Measurements from ENCODE around the gene MED28. TPM values are rescaled to one million over a fixed set of nuclear protein-coding genes. Genes with fewer than 3 reads are reported as not detected.

The MED28 gene
- total and polyA plus RNA-seq, 10 of the 15 experiments (the other 5 are each of a cell fraction or from before 2014, with no cell fraction given): 19.9 to 77.4 (median 52.0) TPM

DNA sequence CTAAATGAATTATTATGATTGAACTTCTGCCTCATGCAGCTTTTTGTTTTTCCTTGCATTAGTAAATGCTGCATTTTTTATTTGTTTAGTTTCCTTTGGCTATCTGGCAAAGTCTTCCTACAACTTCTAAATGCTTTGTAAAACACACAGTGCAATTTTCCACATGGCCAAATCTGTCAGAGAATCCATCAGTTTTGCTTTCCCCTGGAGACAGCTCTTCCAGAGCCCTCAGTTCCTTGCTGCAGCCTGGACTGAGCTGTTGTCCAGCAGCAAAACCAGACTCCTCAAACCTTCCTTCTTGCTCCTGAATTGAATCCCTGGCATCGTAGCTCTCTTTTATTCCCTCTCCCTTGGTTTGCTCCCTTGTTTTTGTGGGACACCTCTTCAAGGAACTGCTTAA lies 42.6 kb downstream of the MED28 start:
- ATAC-seq (no peak), DNase-seq (ENCODE audit: low read depth, low spot score) (no peak), FAIRE-seq (no peak)
- no peaks in the 10 kb centered on the region for H3K9me3 ChIP-seq (replicated peaks; ENCODE audit: control insufficient read depth, insufficient read depth, low read length)
- no TSS peak for BruUV-seq (replicated peaks)
- no peak overlapping the region for H3K9ac ChIP-seq (ENCODE audit: control insufficient read depth, insufficient read depth, low read length)
- 95% methylated on average over 1 of the region's 1 CpG for WGBS (ENCODE audit: insufficient coverage, insufficient replicate concordance, low lambda C conversion rate, missing lambda C conversion rate)
- H3K79me2 ChIP-seq (ENCODE audit: control insufficient read depth, insufficient read depth, low read length): no peaks in the 10 kb centered on the region
- no peaks in the 10 kb centered on the region; a peak in 1 of 4 replicates for H3K36me3 ChIP-seq (ENCODE audit: control insufficient read depth in 2 of 2, insufficient read depth in 2 of 2, low read length in 1 of 2)
- no peaks in the 10 kb centered on the region for H3K4me1 ChIP-seq (ENCODE audit: control insufficient read depth, insufficient read depth, low read length)
- ChIA-PET SMC1A (ENCODE audit: uncharacterized antibody, unreplicated experiment) (interaction anchor here (0.7 to 1.7 kb wide), 3 partner anchors 12 to 110 kb away, joined by 3 to 5 read pairs (median 4); no protein-coding TSS in a partner anchor), POLR2A (no interaction called here), CTCF (interaction anchor here (1.1 to 2.0 kb wide), 4 partner anchors 21 to 108 kb away, joined by 3 to 9 read pairs (median 3); no protein-coding TSS in a partner anchor), RAD21 (ENCODE audit: unreplicated experiment) (no interaction called here)
- no peaks in the 10 kb centered on the region for H4K20me1 ChIP-seq (ENCODE audit: control insufficient read depth, insufficient read depth)
- H3K4me3 ChIP-seq: no peak overlapping the region
- H2AFZ ChIP-seq (ENCODE audit: control insufficient read depth, low read depth, low read length): no peak overlapping the region
- no peaks in the 10 kb centered on the region; a peak in 1 of 4 replicates for H3K27me3 ChIP-seq (replicated peaks in 1 of 2; ENCODE audit: control insufficient read depth in 2 of 2, insufficient read depth in 2 of 2, low read length in 1 of 2)
- no peak overlapping the region for H3K27ac ChIP-seq (ENCODE audit: control insufficient read depth, insufficient read depth)
- intact Hi-C loops (cut with micrococcal nuclease; ENCODE audit: unreplicated experiment) (no loop called here), in situ Hi-C loops (cut with MboI) (no loop called here)
- TF ChIP-seq HDAC6 (IDR thresholded peaks at IDR 0.05; ENCODE audit: unreplicated experiment) (no peak), JUND (IDR thresholded peaks at IDR 0.05; ENCODE audit: low read depth, low read length) (no peak)
- no peak overlapping the region for H3K4me2 ChIP-seq (ENCODE audit: control insufficient read depth, insufficient read depth)

DNA sequence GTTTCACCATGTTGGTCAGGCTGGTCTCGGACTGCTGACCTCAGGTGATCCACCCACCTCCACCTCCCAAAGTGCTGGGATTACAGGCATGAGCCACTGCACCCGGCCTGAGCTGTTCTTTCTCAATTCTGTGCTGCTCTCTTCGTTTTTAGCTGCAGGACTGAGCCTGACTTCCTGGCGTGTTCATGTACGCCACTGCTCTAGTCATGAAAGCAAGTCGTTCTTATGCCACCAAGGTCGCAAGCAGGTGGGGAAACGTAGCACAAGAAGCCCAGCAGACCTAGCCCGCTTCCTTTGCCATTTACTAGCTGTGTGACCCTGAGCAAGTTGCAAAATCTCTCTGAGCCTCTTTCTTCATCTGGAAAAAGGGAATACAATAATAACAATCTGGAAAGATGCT lies 43.4 kb downstream of the MED28 start:
- intact Hi-C loops (cut with micrococcal nuclease; ENCODE audit: unreplicated experiment) (no loop called here), in situ Hi-C loops (cut with MboI) (no loop called here)
- no peak for FAIRE-seq
- no peak for DNase-seq (ENCODE audit: low read depth, low spot score)
- Histone ChIP-seq H3K4me3 (no peak overlapping the region), H3K36me3 (ENCODE audit: control insufficient read depth in 2 of 2, insufficient read depth in 2 of 2, low read length in 1 of 2) (no peaks in the 10 kb centered on the region; a peak in 1 of 4 replicates), H3K27me3 (replicated peaks in 1 of 2; ENCODE audit: control insufficient read depth in 2 of 2, insufficient read depth in 2 of 2, low read length in 1 of 2) (no peaks in the 10 kb centered on the region; a peak in 1 of 4 replicates), H3K4me1 (ENCODE audit: control insufficient read depth, insufficient read depth, low read length) (no peaks in the 10 kb centered on the region), H2AFZ (ENCODE audit: control insufficient read depth, low read depth, low read length) (no peak overlapping the region), H3K79me2 (ENCODE audit: control insufficient read depth, insufficient read depth, low read length) (no peaks in the 10 kb centered on the region), H3K9ac (ENCODE audit: control insufficient read depth, insufficient read depth, low read length) (no peak overlapping the region), H3K27ac (ENCODE audit: control insufficient read depth, insufficient read depth) (no peak overlapping the region), H4K20me1 (ENCODE audit: control insufficient read depth, insufficient read depth) (no peaks in the 10 kb centered on the region), H3K4me2 (ENCODE audit: control insufficient read depth, insufficient read depth) (no peak overlapping the region), H3K9me3 (replicated peaks; ENCODE audit: control insufficient read depth, insufficient read depth, low read length) (no peaks in the 10 kb centered on the region)
- no peak for ATAC-seq
- ChIA-PET CTCF (interaction anchor here (1.1 to 1.5 kb wide), 4 partner anchors 22 to 159 kb away, joined by 3 read pairs; no protein-coding TSS in a partner anchor), SMC1A (ENCODE audit: uncharacterized antibody, unreplicated experiment) (interaction anchor here (0.7 to 1.7 kb wide), 3 partner anchors 11 to 111 kb away, joined by 3 to 5 read pairs (median 4); no protein-coding TSS in a partner anchor), RAD21 (ENCODE audit: unreplicated experiment) (no interaction called here), POLR2A (no interaction called here)
- WGBS (ENCODE audit: insufficient coverage, insufficient replicate concordance, low lambda C conversion rate, missing lambda C conversion rate): 30% methylated on average over 9 of the region's 9 CpGs
- no TSS peak for BruUV-seq (replicated peaks)
- no peak for TF ChIP-seq ETV6 (conservative IDR thresholded peaks at IDR 0.05 in 1 of 2, IDR thresholded peaks at IDR 0.05 in 1 of 2; ENCODE audit: borderline replicate concordance in 1 of 2, low read depth in 1 of 2)
- TF ChIP-seq, protein P1, sequence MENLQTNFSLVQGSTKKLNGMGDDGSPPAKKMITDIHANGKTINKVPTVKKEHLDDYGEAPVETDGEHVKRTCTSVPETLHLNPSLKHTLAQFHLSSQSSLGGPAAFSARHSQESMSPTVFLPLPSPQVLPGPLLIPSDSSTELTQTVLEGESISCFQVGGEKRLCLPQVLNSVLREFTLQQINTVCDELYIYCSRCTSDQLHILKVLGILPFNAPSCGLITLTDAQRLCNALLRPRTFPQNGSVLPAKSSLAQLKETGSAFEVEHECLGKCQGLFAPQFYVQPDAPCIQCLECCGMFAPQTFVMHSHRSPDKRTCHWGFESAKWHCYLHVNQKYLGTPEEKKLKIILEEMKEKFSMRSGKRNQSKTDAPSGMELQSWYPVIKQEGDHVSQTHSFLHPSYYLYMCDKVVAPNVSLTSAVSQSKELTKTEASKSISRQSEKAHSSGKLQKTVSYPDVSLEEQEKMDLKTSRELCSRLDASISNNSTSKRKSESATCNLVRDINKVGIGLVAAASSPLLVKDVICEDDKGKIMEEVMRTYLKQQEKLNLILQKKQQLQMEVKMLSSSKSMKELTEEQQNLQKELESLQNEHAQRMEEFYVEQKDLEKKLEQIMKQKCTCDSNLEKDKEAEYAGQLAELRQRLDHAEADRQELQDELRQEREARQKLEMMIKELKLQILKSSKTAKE (IDR thresholded peaks at IDR 0.05; ENCODE audit: low read depth, poor library complexity, severe bottlenecking): no peak
- TF ChIP-seq, protein P2, sequence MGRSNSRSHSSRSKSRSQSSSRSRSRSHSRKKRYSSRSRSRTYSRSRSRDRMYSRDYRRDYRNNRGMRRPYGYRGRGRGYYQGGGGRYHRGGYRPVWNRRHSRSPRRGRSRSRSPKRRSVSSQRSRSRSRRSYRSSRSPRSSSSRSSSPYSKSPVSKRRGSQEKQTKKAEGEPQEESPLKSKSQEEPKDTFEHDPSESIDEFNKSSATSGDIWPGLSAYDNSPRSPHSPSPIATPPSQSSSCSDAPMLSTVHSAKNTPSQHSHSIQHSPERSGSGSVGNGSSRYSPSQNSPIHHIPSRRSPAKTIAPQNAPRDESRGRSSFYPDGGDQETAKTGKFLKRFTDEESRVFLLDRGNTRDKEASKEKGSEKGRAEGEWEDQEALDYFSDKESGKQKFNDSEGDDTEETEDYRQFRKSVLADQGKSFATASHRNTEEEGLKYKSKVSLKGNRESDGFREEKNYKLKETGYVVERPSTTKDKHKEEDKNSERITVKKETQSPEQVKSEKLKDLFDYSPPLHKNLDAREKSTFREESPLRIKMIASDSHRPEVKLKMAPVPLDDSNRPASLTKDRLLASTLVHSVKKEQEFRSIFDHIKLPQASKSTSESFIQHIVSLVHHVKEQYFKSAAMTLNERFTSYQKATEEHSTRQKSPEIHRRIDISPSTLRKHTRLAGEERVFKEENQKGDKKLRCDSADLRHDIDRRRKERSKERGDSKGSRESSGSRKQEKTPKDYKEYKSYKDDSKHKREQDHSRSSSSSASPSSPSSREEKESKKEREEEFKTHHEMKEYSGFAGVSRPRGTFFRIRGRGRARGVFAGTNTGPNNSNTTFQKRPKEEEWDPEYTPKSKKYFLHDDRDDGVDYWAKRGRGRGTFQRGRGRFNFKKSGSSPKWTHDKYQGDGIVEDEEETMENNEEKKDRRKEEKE (IDR thresholded peaks at IDR 0.05): no peak
- TF ChIP-seq HDAC2 (IDR thresholded peaks at IDR 0.05): no peak
- TF ChIP-seq, protein P3, sequence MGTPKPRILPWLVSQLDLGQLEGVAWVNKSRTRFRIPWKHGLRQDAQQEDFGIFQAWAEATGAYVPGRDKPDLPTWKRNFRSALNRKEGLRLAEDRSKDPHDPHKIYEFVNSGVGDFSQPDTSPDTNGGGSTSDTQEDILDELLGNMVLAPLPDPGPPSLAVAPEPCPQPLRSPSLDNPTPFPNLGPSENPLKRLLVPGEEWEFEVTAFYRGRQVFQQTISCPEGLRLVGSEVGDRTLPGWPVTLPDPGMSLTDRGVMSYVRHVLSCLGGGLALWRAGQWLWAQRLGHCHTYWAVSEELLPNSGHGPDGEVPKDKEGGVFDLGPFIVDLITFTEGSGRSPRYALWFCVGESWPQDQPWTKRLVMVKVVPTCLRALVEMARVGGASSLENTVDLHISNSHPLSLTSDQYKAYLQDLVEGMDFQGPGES (IDR thresholded peaks at IDR 0.05): no peak
- TF ChIP-seq NBN (IDR thresholded peaks at IDR 0.05): no peak
- TF ChIP-seq CBX5 (IDR thresholded peaks at IDR 0.05; ENCODE audit: low read depth): no peak
- no peak for TF ChIP-seq BACH1 (IDR thresholded peaks at IDR 0.05; ENCODE audit: borderline replicate concordance)
- TF ChIP-seq BRCA1 (IDR thresholded peaks at IDR 0.05; ENCODE audit: low read depth, low read length): no peak
- no peak for TF ChIP-seq CBX3 (IDR thresholded peaks at IDR 0.05; ENCODE audit: borderline replicate concordance, low read depth)

Data from GM12878 (cell line).